A549 treated with dexamethasone at 1 μM for 4 hours (cell line): ENCODE data around the gene GALK2. TPM values are rescaled to one million over a fixed set of nuclear protein-coding genes. Genes with fewer than 3 reads are reported as not detected.

Experiments used
- total RNA-seq: library from RNA; stranded (reverse); fragments of 200-300 nt; extraction: Qiagen RNA extraction; gene quantifications from 5 replicates; pipeline ENCODE4 v1.2.3, GENCODE V29; 2022

Gene GALK2
- 19.1 to 23.8 TPM (median 19.9 TPM) in 5 replicates for total RNA-seq

GRCh38 chr15:49169880-49170597 lies at the start of gene GALK2:
TSS of gene GALK2 (plus strand) at chr15:49170247. CDS start at chr15:49170323, 76 bp downstream.

DNA sequence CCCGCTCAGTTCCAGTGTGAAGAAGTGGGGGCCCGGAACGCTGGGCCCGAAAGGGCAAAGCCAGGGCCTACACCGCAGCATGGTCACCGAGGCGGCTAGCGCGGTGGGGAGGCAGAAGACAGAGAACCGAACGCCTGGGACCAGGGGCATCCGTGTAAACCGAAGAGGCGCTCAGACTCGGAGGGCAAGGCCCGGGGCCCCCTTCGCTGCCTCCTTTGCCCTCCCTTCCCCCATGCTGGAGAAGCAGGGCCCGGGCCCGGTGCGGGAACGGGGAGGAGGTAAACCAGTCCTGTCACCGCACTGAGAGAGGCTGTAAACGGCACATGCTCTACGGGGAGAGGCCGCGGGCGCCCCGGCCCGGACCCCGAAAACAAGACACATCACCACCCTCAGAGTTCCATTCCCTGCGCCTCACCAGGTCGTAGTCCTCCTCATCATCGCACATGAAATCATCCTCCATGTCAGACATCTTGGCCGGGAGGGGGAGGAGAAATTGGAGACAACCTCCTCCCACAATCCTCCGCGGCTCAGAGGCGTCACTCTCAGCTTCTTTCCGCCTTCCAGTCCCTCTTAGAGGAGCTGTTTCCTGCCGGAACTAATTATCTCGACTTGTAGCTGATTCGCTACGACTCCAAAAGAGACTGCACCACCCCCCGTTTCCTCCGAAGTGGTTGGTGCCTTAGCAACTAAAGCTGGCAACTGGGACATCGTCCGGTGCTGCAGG lies 14.8 kb upstream of the GALK2 start, which contains the start of gene COPS2:
Gene COPS2 (minus strand): TSS at position 490 of the 724 bp plus-strand sequence. CDS start 21 bp downstream, at position 469.

Other genes with a start within 250 kb of the GALK2 start
- gene SHC4, start 206.3 kb upstream of the GALK2 start, total RNA-seq = 0.71 to 1.3 TPM (median 1.1 TPM) in 5 replicates
- gene SECISBP2L, start 123.8 kb upstream of the GALK2 start, total RNA-seq = 6.0 to 10.5 TPM (median 8.9 TPM) in 5 replicates
- gene COPS2, start 14.6 kb upstream of the GALK2 start, total RNA-seq = 66.3 to 90.0 TPM (median 69.4 TPM) in 5 replicates